GM21529 (cell line): ENCODE measurements around the gene CD40LG.

Source experiments
- ATAC-seq: cut with Tn5 transposase; IDR thresholded peaks from one replicate; pipeline ENCODE4 v1.9.1; 2021; ENCODE audit not compliant: unreplicated experiment

CD40LG gene

GRCh38 chrX:136647677-136648360 is at the start of gene CD40LG:
TSS of gene CD40LG (plus strand) at chrX:136648158. CDS start at chrX:136648249, 91 bp downstream.
- ATAC-seq, result no peak

DNA sequence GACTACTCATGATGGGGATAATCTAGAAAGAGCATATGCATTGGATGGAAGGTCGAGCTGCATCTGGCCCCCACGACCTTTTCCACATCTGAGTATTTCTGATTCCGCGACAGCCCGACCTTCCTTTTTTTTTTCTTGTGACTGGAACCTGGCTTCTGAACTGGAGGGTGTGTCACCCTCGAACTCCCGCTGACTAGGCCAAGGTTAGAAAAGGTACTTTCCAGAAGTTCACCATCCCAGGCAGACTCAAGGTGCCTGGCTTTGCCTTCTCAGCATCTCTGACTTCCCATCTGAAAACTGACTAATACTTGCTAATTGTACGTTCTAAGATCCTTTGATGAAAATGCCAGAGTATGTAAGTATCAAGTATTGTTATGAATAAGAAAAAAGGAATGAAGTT is 49.3 kb upstream of the CD40LG start:
- ATAC-seq, result no peak

DNA sequence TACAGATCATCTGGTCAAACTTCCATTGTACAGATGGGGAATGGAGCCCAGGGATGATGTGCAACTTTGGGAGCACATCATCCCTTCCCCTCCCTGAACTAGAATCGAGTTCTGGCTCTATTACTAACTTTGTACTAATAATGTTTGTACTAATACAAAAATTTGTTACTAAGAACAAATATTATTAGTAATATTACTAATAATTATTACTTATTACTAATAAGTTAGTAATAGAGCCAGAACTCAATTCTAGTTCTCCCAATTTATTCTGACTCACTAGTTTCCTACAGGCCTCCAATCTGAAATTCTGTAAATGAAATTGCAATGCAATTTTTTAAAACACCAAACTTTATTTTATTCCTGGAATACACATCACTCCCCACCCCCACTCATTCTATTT is 47.9 kb upstream of the CD40LG start:
- no peak for ATAC-seq

- no peak for ATAC-seq
Measured at GRCh38 chrX:136607236-136607635, 40.7 kb upstream of the CD40LG start.

GRCh38 chrX:136608295-136608933 is 39.5 kb upstream of the CD40LG start:
- ATAC-seq, result no peak

DNA sequence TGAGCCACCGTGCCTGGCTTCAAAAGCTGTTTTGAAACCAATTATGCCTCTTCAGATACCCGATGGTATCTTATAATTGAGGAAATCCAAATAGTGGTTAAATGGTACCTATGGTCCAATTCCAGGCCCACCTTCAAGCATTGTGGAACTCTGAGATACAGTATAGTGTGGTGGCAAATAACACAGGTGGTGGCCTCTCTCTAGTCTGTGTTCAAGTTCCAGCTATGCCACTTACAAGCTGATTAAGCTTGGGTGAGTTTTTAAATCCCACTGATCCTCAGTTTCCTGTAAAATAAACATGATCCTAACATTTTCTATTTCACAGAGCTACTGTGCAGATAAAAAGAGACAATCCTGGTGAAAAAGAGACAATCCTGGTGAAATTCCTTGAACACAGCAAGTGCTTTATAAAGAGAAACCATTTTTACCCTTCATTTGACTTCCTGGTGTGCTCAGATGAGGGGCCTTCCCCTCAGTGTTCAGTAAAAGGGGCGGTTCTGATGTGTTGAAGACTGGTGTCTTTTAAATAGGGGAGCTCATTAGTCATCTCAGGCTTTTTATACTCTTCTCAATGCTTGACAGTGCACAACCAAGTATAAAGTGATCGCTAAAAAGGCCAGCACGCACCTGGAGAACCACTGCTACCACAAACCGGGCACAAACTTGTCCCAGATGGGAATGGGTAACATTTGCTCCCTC is 30.8 kb upstream of the CD40LG start:
- peak; percentile 90 for ATAC-seq

GRCh38 chrX:136619899-136620505 is 28.0 kb upstream of the CD40LG start:
- no peak for ATAC-seq

DNA sequence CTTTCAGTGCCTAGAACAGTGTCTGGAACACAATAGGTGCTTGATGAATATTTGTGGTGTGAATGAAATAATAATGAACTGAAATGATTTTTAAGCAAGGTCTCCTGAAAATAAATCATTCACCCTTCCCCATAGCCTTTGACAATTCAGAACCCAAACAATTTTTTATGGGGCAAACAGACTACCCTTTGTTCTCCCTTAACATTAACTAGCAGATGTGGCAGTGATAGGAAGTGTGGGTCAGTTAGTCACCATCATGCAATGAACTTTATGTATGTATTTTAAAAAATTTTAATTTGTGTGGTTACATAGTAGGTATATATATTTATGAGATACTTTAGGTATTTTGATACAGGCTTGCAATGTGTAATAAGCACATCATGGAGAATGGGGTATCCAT is 27.2 kb upstream of the CD40LG start:
- no peak for ATAC-seq

- ATAC-seq, result no peak
Measured at GRCh38 chrX:136622568-136622967, 25.4 kb upstream of the CD40LG start.

DNA sequence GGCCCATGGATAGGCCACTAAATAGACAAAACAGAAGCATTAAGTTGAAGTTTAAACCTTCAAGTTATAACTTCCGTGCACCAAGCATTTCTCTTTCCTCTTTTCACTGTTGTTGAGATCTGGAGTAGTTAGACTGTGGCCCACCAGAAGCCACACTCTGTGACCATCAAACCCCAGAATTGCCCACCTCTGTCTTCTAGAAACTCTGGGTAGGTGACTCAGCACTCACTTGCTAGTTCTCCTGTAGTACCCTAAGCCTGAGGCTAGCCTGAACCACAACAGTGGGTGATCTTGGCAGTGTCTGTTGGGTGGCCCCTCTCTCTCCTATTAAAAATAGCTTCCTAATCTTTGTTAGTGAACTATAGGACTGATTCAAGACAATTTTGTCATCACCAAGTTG is 24.6 kb upstream of the CD40LG start:
- ATAC-seq, result no peak

DNA sequence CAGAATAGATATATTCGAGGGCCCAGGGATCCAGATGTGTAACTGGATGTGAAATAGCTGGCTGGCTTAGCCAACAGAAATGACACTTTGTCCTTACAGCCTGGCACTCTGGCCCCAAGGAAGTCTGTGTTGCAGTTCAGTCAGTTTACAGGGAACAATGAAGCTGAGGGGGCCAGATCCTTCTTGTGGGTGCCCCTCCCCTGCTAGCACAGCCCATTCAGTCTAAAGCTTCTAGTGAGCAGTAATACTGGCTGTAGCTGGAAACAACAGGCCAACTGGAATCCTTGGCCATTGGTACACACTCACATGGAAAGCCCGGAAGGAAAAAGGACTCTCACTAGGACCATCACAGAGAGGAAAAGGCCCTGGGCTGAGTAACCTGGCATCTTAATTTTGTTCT is 22.7 kb upstream of the CD40LG start:
- no peak for ATAC-seq

DNA sequence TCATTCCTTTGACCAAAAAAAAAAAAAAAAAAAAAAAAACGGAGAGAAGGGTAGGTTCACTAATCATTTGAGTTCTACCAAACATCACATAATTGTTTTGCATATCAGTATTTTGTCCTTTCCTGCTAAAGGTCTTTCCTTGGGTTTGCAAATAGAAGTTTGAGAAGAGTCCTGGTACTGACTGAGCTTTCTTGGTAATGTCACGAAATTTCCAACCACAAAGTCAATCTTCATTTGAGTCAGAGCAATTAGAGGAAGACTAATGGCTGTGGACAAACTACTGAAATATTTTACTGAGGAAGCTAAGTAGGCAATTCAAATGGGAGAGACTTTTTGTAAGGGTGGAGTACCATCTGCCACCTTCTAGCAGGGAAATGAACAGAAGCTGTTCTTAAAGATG is 21.7 kb upstream of the CD40LG start:
- peak; percentile 61 for ATAC-seq

- no peak for ATAC-seq
Measured at GRCh38 chrX:136626891-136627290, 21.1 kb upstream of the CD40LG start.

DNA sequence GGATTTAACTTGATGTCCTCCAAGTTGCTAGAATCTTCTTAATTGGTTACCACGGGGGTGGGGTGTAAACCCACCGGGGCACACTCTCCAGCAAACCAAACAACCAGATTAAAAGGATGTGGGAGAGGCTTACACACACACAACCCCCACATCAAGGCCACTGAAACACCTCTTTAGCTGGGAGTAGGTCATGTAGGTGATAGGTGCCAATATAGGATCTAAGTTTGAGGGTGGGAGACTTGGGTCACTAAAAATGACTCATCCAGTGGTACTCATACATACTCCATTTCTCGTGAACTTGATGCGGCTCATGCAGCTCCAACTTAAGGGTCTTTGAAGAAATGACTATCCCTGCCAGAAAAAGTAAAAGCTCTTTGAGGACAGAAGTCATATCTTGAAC is 20.5 kb upstream of the CD40LG start:
- ATAC-seq, result no peak

GRCh38 chrX:136629084-136629750 is 18.7 kb upstream of the CD40LG start:
- ATAC-seq, result no peak

DNA sequence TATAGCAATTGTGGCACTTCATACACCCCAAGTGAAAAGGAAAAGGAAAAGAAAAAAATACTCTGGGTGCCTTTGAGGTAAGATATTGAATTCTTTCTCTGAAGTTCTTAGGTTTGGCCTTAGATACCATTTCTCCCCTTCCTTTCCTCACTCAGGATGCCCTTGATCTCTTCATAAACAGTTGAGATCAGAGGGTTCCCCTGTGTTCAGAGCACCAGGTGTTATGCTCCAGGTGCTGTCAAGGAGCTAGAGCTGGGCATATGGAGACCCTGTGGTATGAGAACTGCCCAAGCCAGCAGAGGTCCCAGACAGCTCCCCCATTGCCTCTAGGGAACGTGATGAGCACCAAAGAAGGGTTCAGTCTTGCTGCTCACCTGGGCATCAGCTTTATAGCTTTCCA is 17.1 kb upstream of the CD40LG start:
- ATAC-seq, result no peak

- peak; percentile 74 for ATAC-seq
Measured at GRCh38 chrX:136635235-136635634, 12.7 kb upstream of the CD40LG start.

DNA sequence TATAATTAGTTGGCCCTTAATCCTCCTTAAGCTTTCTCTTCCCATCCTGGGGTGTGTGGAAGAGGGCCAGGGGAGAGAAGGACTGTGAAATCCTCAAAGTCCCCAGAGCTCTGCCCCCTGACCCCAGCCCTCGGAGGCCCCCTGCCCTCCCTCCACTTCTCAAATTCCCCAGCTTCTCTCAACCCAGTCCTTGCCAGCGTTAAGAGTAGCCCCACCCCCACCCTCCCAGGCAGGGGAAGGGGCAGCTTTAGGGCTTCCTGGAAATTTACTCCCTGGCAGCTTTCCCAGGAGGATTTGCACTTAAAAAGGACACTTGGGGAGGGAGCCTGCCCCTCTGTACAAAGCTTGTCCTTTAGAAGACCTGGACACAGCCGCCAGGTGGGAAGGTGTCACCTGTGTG is 11.8 kb upstream of the CD40LG start:
- no peak for ATAC-seq

DNA sequence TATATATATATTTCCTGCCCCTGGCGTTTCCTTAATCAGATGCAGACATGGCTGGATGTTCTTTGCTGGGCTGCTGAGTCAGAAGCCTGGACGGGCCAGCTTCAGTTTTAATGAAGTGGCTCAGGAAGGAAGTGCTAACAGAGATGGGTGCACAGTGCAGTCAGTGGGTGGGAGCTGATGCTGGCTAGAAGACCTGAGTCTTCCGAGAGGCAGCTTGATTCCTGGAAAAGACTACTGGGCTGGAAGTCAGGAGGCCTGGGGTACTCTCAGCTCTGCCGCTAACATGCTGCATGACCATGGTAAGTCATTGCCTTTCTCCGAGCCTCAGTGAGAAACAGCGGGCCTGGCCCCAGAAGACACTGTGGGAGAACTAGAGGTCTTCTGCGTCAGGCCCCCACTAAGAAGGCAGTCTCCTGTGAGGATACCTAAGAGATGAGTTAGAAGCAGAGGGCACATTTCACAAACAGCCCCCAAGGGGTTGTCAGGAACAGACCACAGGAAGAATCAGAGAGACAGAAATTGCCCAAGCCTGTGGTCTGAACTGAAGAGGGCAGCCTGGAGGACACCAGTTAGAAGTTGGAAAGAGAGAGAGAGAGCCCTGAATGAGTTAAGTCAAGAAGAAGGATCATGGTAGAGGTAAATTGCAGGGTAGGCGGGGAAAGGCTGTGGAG is 8.3 kb upstream of the CD40LG start:
- ATAC-seq, result no peak

- no peak for ATAC-seq
Measured at GRCh38 chrX:136643243-136643642, 4.7 kb upstream of the CD40LG start.
